Effector memory CD8-positive, alpha-beta T cell (primary cell): ENCODE results near the gene GRXCR2.

ENCODE experiments used
- ATAC-seq: fragments of 150-1000 bp; cut with Tn5 transposase; replicated peaks from 2 replicates; pipeline ENCODE4 v1.10.0; 2021; ENCODE audit warnings: mild to moderate bottlenecking, moderate library complexity
- DNase-seq, 3 experiments: peaks; one replicate each; pipeline ENCODE4 v3.0.0; 2021
- H3K27ac Mint-ChIP-seq, 2 donors: one replicate each; pipeline ENCODE4 v1.8.0; 2022; ENCODE audit warnings: mild to moderate bottlenecking in 2 of 2, mixed read lengths in 2 of 2, moderate library complexity in 2 of 2
- H3K27me3 Mint-ChIP-seq, 2 donors: one replicate each; pipeline ENCODE4 v1.8.0; 2022; ENCODE audit warnings: mixed read lengths in 2 of 2
- H3K36me3 Mint-ChIP-seq: one replicate; pipeline ENCODE4 v1.8.0; 2022; ENCODE audit warnings: mild to moderate bottlenecking, moderate library complexity, mixed read lengths; ENCODE audit not compliant: insufficient read depth
- H3K4me1 Mint-ChIP-seq, 2 donors: one replicate each; pipeline ENCODE4 v1.8.0; 2022; ENCODE audit warnings: low read depth in 2 of 2, mixed read lengths in 2 of 2
- H3K4me3 Mint-ChIP-seq, 2 donors: one replicate each; pipeline ENCODE4 v1.8.0; 2022; ENCODE audit warnings: mild to moderate bottlenecking in 2 of 2, mixed read lengths in 2 of 2, moderate library complexity in 2 of 2
- H3K9me3 Mint-ChIP-seq, 2 donors: one replicate each; pipeline ENCODE4 v1.8.0; 2022; ENCODE audit warnings: mixed read lengths in 2 of 2
- total RNA-seq, 9 experiments: gene quantifications; one replicate each; lab custom pipeline; 2026; lab: John Stamatoyannopoulos, UW

Gene GRXCR2
- total RNA-seq, result 0 to 3.4 (median 0) reads per million in 9 experiments

GRCh38 chr5:145872914-145873313, at the start of gene GRXCR2:
TSS of gene GRXCR2 (minus strand) at chr5:145873014. CDS start at chr5:145872968, 46 bp downstream.
- no peak within 1 kb of the TSS for H3K4me3 Mint-ChIP-seq
- peaks cover 11 to 16% of the 10 kb centered on the region in 2 donors for H3K27me3 Mint-ChIP-seq
- no peak within 1 kb of the TSS for H3K27ac Mint-ChIP-seq
- no peak for ATAC-seq
- peaks cover 0 to 5% of the 10 kb centered on the region in 2 donors for H3K9me3 Mint-ChIP-seq
- no peaks in the 10 kb centered on the region for H3K36me3 Mint-ChIP-seq
- no peaks in the 10 kb centered on the region for H3K4me1 Mint-ChIP-seq
- no peak for DNase-seq

GRCh38 chr5:145922059-145922458, 49.2 kb upstream of the GRXCR2 start:
- no peak overlapping the region for H3K4me3 Mint-ChIP-seq
- ATAC-seq (no peak), DNase-seq (no peak)
- H3K36me3 Mint-ChIP-seq, result peaks cover 3% of the 10 kb centered on the region
- H3K27me3 Mint-ChIP-seq, result peaks cover 5 to 8% of the 10 kb centered on the region in 2 donors
- no peaks in the 10 kb centered on the region for H3K4me1 Mint-ChIP-seq
- H3K9me3 Mint-ChIP-seq, result no peaks in the 10 kb centered on the region
- H3K27ac Mint-ChIP-seq, result no peak overlapping the region

- DNase-seq (no peak), ATAC-seq (no peak)
- Mint-ChIP-seq H3K9me3 (no peaks in the 10 kb centered on the region), H3K27me3 (peaks cover 5 to 8% of the 10 kb centered on the region in 2 donors), H3K27ac (no peak overlapping the region), H3K4me3 (no peak overlapping the region), H3K36me3 (peaks cover 3% of the 10 kb centered on the region), H3K4me1 (no peaks in the 10 kb centered on the region)
Observed at GRCh38 chr5:145921211-145921610, 48.4 kb upstream of the GRXCR2 start.

GRCh38 chr5:145920542-145921210, 47.9 kb upstream of the GRXCR2 start:
- ATAC-seq (no peak), DNase-seq (no peak)
- Mint-ChIP-seq H3K36me3 (peaks cover 3% of the 10 kb centered on the region), H3K27me3 (peaks cover 5 to 8% of the 10 kb centered on the region in 2 donors), H3K27ac (no peak overlapping the region), H3K9me3 (no peaks in the 10 kb centered on the region), H3K4me1 (no peaks in the 10 kb centered on the region), H3K4me3 (no peak overlapping the region)

- peaks cover 5 to 17% of the 10 kb centered on the region in 2 donors for H3K27me3 Mint-ChIP-seq
- no peak overlapping the region for H3K27ac Mint-ChIP-seq
- DNase-seq (no peak), ATAC-seq (no peak)
- peaks cover 8% of the 10 kb centered on the region for H3K36me3 Mint-ChIP-seq
- H3K4me3 Mint-ChIP-seq, result no peak overlapping the region
- H3K4me1 Mint-ChIP-seq, result no peaks in the 10 kb centered on the region
- H3K9me3 Mint-ChIP-seq, result no peaks in the 10 kb centered on the region
Observed at GRCh38 chr5:145919413-145919812, 46.6 kb upstream of the GRXCR2 start.

- no peak for DNase-seq
- Mint-ChIP-seq H3K4me1 (no peaks in the 10 kb centered on the region), H3K36me3 (peaks cover 8% of the 10 kb centered on the region), H3K27me3 (peaks cover 5 to 17% of the 10 kb centered on the region in 2 donors), H3K4me3 (no peak overlapping the region), H3K27ac (no peak overlapping the region), H3K9me3 (no peaks in the 10 kb centered on the region)
- no peak for ATAC-seq
Observed at GRCh38 chr5:145918397-145918796, 45.6 kb upstream of the GRXCR2 start.

GRCh38 chr5:145917288-145917687, 44.5 kb upstream of the GRXCR2 start:
- Mint-ChIP-seq H3K4me3 (no peak overlapping the region), H3K36me3 (peaks cover 8% of the 10 kb centered on the region), H3K9me3 (no peaks in the 10 kb centered on the region), H3K27ac (no peak overlapping the region), H3K4me1 (no peaks in the 10 kb centered on the region), H3K27me3 (peaks cover 3 to 21% of the 10 kb centered on the region in 2 donors)
- ATAC-seq, result no peak
- no peak for DNase-seq

- ATAC-seq, result no peak
- H3K4me3 Mint-ChIP-seq, result no peak overlapping the region
- H3K27me3 Mint-ChIP-seq, result peaks cover 0 to 25% of the 10 kb centered on the region in 2 donors
- peaks cover 8% of the 10 kb centered on the region for H3K36me3 Mint-ChIP-seq
- no peak for DNase-seq
- H3K4me1 Mint-ChIP-seq, result no peaks in the 10 kb centered on the region
- no peaks in the 10 kb centered on the region for H3K9me3 Mint-ChIP-seq
- no peak overlapping the region for H3K27ac Mint-ChIP-seq
Observed at GRCh38 chr5:145915970-145916638, 43.3 kb upstream of the GRXCR2 start.

GRCh38 chr5:145913701-145914100, 40.9 kb upstream of the GRXCR2 start:
- peaks cover 0 to 21% of the 10 kb centered on the region in 2 donors for H3K27me3 Mint-ChIP-seq
- DNase-seq, result no peak
- H3K27ac Mint-ChIP-seq, result no peak overlapping the region
- no peaks in the 10 kb centered on the region for H3K4me1 Mint-ChIP-seq
- no peak overlapping the region for H3K4me3 Mint-ChIP-seq
- H3K36me3 Mint-ChIP-seq, result peaks cover 8% of the 10 kb centered on the region
- H3K9me3 Mint-ChIP-seq, result no peaks in the 10 kb centered on the region
- no peak for ATAC-seq

GRCh38 chr5:145912594-145912993, 39.8 kb upstream of the GRXCR2 start:
- Mint-ChIP-seq H3K4me3 (no peak overlapping the region), H3K4me1 (no peaks in the 10 kb centered on the region), H3K27me3 (peaks cover 0 to 17% of the 10 kb centered on the region in 2 donors), H3K36me3 (peaks cover 5% of the 10 kb centered on the region), H3K27ac (no peak overlapping the region), H3K9me3 (no peaks in the 10 kb centered on the region)
- no peak for DNase-seq
- ATAC-seq, result no peak

GRCh38 chr5:145912019-145912418, 39.2 kb upstream of the GRXCR2 start:
- Mint-ChIP-seq H3K4me3 (no peak overlapping the region), H3K27me3 (peaks cover 0 to 17% of the 10 kb centered on the region in 2 donors), H3K4me1 (no peaks in the 10 kb centered on the region), H3K27ac (no peak overlapping the region), H3K9me3 (no peaks in the 10 kb centered on the region), H3K36me3 (peaks cover 5% of the 10 kb centered on the region)
- ATAC-seq, result no peak
- DNase-seq, result no peak

GRCh38 chr5:145911164-145911563, 38.4 kb upstream of the GRXCR2 start:
- Mint-ChIP-seq H3K4me3 (no peak overlapping the region), H3K27ac (no peak overlapping the region), H3K4me1 (no peaks in the 10 kb centered on the region), H3K9me3 (no peaks in the 10 kb centered on the region), H3K27me3 (peaks cover 5 to 17% of the 10 kb centered on the region in 2 donors), H3K36me3 (peaks cover 5% of the 10 kb centered on the region)
- DNase-seq (no peak), ATAC-seq (no peak)

- no peak overlapping the region for H3K27ac Mint-ChIP-seq
- H3K36me3 Mint-ChIP-seq, result no peaks in the 10 kb centered on the region
- no peak overlapping the region for H3K4me3 Mint-ChIP-seq
- peaks cover 8 to 11% of the 10 kb centered on the region in 2 donors for H3K27me3 Mint-ChIP-seq
- DNase-seq (no peak), ATAC-seq (no peak)
- no peaks in the 10 kb centered on the region for H3K9me3 Mint-ChIP-seq
- H3K4me1 Mint-ChIP-seq, result no peaks in the 10 kb centered on the region
Observed at GRCh38 chr5:145908206-145908960, 35.6 kb upstream of the GRXCR2 start.
